Testis (tissue), 3 donors: Measurements from ENCODE around the gene CCDC157. TPM values are rescaled to one million over a fixed set of nuclear protein-coding genes. Genes with fewer than 3 reads are reported as not detected.

Source experiments
- DNase-seq: peaks from one replicate; pipeline ENCODE4 v3.0.0-alpha.2; 2019
- H3K27ac ChIP-seq, 2 donors: fragments of 200-600 bp; sonication (generic); one replicate each; pipeline ENCODE4 v1.5.1; 2019
- H3K27me3 ChIP-seq: fragments of 200-600 bp; sonication (generic); one replicate; pipeline ENCODE4 v1.5.1; 2019
- H3K36me3 ChIP-seq: fragments of 200-600 bp; sonication (generic); one replicate; pipeline ENCODE4 v1.5.1; 2017; ENCODE audit warnings: low read depth; ENCODE audit errors: missing control alignments
- H3K4me1 ChIP-seq: fragments of 200-600 bp; sonication (generic); one replicate; pipeline ENCODE4 v1.5.1; 2019
- H3K4me3 ChIP-seq, 2 donors: fragments of 200-600 bp; sonication (generic); one replicate each; pipeline ENCODE4 v1.5.1; 2017 to 2019
- H3K9me3 ChIP-seq: fragments of 200-600 bp; sonication (generic); one replicate; pipeline ENCODE4 v1.5.1; 2017
- POLR2A ChIP-seq: fragments of 450-650 bp; IDR thresholded peaks from one replicate; pipeline ENCODE4 v1.6.1; 2017; ENCODE audit warnings: antibody characterized with exemption, mild to moderate bottlenecking, moderate library complexity
- WGBS, 2 donors: methylation state at CpG; one replicate each; pipeline ENCODE4 v1.1.5; 2018; 5-methylcytosine and 5-hydroxymethylcytosine counted together
- intact Hi-C: fragments of 100-400 bp; cut with DNase I; formaldehyde crosslinking; loops from one replicate; pipeline ENCODE4 v1.15.1; 2023; ENCODE audit warnings: low total_unique reads
- polyA plus RNA-seq: library from polyadenylated mRNA; stranded (reverse); fragments of 350-450 nt; fragmentation: Illumina TruSeq; extraction: RNeasy Lipid Tissue Mini Kit (QIAGEN cat#74804); gene quantifications from one replicate; pipeline ENCODE4 v1.2.3, GENCODE V29; 2014; ENCODE audit warnings: low read depth, low replicate concordance; ENCODE audit not compliant: insufficient read depth
- total RNA-seq, 2 donors: library from RNA; depleted of rRNA; stranded (reverse); fragments of >200 nt; gene quantifications; one replicate each; pipeline ENCODE4 v1.2.3, GENCODE V29; 2016
- TF ChIP-seq, protein P1 (sequence below), 3 experiments: fragments of 450-650 bp in 2 of 3; fragments of 200-600 bp in 1 of 3; sonication (generic) in 1 of 3; IDR thresholded peaks; one replicate each; pipeline ENCODE4 v1.5.1; 2016 to 2019; ENCODE audit warnings: antibody characterized with exemption in 3 of 3, mild to moderate bottlenecking in 2 of 3, moderate library complexity in 1 of 3

Gene CCDC157
- total and polyA plus RNA-seq, 3 donors from 2014 or later, result 69.2 to 81.9 (median 70.1) TPM

DNA sequence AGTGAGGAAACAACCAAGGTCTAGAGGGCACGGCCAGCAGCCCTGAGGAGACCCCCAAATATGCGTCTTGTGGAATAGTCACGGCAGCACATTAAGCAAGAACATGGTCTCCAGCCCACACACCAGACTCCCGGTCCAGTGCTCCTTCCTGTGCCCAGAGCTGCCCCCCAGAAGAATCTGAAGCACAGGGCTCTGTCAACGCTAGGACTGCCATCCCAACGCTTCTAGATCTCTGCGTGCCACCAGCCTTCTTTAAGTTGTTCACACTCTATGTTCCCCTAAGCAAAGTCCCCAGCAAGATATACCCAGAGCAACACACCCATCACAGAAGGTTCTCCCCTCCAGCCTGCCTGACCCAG is 36.5 kb downstream of the CCDC157 start:
- TF ChIP-seq, protein P1, sequence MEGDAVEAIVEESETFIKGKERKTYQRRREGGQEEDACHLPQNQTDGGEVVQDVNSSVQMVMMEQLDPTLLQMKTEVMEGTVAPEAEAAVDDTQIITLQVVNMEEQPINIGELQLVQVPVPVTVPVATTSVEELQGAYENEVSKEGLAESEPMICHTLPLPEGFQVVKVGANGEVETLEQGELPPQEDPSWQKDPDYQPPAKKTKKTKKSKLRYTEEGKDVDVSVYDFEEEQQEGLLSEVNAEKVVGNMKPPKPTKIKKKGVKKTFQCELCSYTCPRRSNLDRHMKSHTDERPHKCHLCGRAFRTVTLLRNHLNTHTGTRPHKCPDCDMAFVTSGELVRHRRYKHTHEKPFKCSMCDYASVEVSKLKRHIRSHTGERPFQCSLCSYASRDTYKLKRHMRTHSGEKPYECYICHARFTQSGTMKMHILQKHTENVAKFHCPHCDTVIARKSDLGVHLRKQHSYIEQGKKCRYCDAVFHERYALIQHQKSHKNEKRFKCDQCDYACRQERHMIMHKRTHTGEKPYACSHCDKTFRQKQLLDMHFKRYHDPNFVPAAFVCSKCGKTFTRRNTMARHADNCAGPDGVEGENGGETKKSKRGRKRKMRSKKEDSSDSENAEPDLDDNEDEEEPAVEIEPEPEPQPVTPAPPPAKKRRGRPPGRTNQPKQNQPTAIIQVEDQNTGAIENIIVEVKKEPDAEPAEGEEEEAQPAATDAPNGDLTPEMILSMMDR (IDR thresholded peaks at IDR 0.05), result no peak
- TF ChIP-seq POLR2A, result no peak
- Histone ChIP-seq H3K27me3 (no peaks in the 10 kb centered on the region), H3K4me1 (peaks cover 16% of the 10 kb centered on the region), H3K9me3 (no peaks in the 10 kb centered on the region), H3K36me3 (no peaks in the 10 kb centered on the region), H3K4me3 (no peak overlapping the region), H3K27ac (no peak overlapping the region)
- DNase-seq, result no peak
- WGBS, 2 donors, result 77 to 81% methylated on average over 6 to 7 of the region's 7 CpGs
- intact Hi-C loops, result no loop called here

DNA sequence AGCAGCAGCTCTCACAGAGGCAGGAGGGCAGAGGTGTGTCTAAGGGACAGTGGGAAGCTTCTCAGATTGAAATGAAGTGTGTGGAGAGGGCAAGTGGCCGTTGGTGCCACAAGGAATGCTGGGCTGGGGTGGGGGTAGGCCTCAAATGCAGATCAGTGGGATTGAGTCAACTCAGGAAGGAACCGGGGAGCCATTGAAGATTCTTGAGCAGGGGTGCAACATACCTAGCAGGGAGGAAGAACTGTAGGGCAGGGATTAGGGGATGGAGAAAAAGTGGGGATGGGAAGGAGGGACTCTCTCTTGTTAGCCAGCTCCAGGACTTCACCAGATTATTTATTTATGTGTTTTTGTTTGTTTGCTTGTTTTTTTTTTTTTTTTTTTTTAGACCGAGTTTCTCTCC is 37.1 kb downstream of the CCDC157 start:
- no peak overlapping the region for H3K27ac ChIP-seq

DNA sequence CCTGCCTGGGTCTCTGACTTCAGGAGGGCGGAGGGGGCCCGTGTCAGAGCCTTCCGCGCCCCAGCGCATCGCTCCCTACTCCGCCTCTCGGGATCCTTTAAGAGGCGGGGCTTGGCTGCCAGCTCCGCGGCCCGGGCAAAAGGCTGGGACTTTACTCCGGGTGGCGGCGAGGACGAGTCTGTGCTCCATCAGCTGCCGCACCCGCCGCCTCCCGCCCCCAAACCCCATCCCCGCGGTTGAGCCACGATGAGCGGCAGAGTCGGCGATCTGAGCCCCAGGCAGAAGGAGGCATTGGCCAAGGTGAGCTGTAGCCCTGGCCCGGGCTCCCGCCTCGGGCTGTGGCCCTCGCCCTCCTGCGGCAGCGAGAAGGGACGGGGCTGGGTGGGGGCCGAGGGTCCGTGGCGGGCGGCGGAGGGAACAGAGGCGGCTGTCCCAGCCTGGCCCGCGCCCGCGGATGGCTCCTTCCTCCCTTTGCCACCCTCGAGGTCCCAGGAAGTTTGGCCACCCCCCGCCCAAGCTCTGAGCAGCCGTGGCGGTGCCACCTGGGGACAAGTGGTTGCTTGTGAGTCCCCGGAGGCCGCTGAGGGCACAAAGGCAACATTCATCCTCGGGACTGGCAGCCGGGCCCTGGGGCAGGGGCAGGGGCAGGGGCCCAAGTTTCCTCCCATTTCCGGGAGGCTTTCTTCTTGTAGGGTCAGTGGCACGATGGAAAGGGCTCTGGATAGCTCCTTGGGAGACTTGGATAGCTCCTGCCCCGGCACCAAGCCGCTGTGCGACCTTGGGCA is 40.3 kb downstream of the CCDC157 start, which contains the start of gene SEC14L2:
SEC14L2 (plus strand) TSS at position 148 of the 785 bp plus-strand sequence; CDS start at position 247, 99 bp downstream.
- Histone ChIP-seq H3K4me3 (peak within 1 kb of the TSS; percentile 45 to 54), H3K4me1 (peaks cover 19% of the 10 kb centered on the region), H3K27me3 (no peaks in the 10 kb centered on the region), H3K27ac (no peak within 1 kb of the TSS), H3K9me3 (no peaks in the 10 kb centered on the region), H3K36me3 (no peaks in the 10 kb centered on the region)
- no peak for TF ChIP-seq POLR2A
- TF ChIP-seq, protein P1 (IDR thresholded peaks at IDR 0.05), result no peak
- 0 to 2% methylated on average over 8 to 39 of the region's 56 CpGs for WGBS, 2 donors
- intact Hi-C loops, result no loop called here
- peak; percentile 76 for DNase-seq

More for the DNA sequence above, 37.1 kb downstream of the CCDC157 start:
- Histone ChIP-seq H3K36me3 (no peaks in the 10 kb centered on the region), H3K4me1 (peaks cover 16% of the 10 kb centered on the region), H3K4me3 (no peak overlapping the region), H3K27me3 (no peaks in the 10 kb centered on the region), H3K9me3 (no peaks in the 10 kb centered on the region)
- intact Hi-C loops, result no loop called here
- TF ChIP-seq POLR2A, result no peak
- TF ChIP-seq, protein P1 (IDR thresholded peaks at IDR 0.05), result no peak
- 87 to 88% methylated on average over 3 of the region's 3 CpGs for WGBS, 2 donors
- no peak for DNase-seq

DNA sequence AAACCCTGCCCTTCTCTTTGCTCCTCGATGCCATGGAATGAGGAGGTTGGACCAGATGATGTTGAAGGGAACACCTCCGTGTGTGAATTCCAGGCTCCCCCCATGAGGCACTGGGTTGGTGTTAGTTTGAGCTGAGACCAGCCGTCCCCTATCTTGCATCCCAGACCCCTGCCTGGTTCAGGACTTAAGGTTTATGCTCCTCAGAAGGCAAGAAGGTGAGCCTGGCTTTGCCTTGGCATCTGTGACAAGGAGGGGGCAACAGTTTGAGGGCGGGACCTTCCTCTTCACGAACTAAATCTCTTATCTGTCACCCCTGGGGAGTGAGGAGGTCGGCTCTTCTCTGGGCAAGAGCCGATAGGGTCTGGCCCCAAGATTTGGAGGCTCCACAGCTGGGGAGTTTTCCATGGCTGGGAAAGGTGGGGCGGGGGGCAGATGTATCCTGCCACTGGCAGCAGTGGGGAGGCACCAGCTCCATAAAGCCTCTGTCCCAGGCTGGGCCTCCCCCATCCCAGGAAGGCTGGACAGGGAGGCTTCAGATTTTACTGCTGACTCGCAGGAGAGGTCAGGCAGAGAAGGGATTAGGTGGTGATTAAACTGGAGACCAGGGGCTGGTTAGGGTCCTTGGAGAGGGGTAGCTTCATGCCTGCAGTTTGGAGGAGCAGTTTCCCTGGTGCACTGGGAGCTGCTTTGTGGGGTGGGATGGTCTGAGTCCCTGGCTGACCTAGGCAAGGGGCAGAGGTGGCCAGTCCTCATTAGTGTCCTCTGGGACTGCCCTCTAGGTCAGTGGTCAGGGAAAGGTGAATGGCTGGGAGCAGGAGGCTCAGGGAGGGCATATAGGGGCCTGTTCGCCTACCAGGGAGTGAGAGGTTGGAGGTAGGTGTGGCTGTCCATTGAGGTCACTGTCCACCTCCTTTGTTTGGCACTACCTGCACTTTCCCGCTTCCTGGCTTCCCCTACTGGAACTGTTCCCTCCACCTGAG is 41.1 kb downstream of the CCDC157 start:
- TF ChIP-seq, protein P1 (IDR thresholded peaks at IDR 0.05), result no peak
- no peak for TF ChIP-seq POLR2A
- WGBS, 2 donors, result 34 to 48% methylated on average over 4 to 11 of the region's 11 CpGs
- no peak for DNase-seq
- no peaks in the 10 kb centered on the region for H3K9me3 ChIP-seq
- peaks cover 20% of the 10 kb centered on the region for H3K4me1 ChIP-seq
- no peaks in the 10 kb centered on the region for H3K36me3 ChIP-seq
- H3K27me3 ChIP-seq, result no peaks in the 10 kb centered on the region
- no peak overlapping the region for H3K27ac ChIP-seq
- peak overlapping the region; percentile 45 to 54 for H3K4me3 ChIP-seq
- intact Hi-C loops, result no loop called here
